GM18526 (cell line): ENCODE measurements around the gene NRIP3.

ENCODE experiments used
- POLR2A ChIP-seq: IDR thresholded peaks from 3 replicates; pipeline ENCODE4 v1.6.1; 2011; ENCODE audit not compliant: insufficient read length; ENCODE audit errors: extremely low read depth

NRIP3 gene

DNA sequence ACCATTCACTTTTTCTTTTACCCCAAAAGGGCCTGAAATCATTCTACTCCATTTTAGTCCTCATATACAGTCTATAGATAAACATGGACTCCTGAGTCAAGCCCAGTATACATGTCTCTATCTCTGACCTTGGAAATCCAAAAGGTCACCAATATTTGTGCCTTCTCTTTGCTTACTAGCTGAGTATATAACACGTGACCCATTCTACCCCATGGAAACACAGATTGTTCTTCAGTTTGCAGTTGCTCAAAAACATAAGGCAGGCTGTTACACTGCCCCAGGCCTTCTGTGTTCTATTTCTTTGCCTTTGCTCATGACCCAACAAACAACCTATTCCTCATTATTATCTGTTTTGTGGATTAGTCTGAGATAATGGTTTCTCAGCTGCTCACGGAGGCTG, 5.8 kb downstream of the NRIP3 start:
- no peak for TF ChIP-seq POLR2A

DNA sequence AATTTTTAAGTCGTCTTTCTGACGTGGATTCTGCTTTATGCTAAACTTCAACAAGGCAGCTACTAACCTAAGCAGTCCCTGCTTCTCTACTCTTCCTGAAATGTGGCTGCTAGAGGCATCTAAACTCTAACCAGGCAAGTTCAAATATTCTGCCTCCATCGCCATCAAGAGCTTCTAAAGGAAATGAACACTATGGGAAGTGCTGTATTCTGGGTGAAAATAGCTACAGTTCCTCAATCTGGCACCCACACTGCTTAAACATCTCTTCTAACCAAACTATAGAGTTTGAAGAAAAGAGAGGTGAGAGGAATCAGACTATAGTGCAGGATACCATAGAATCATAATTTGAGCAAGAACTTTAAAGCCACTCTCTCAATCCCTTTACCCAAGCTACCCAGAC, 6.3 kb downstream of the NRIP3 start:
- TF ChIP-seq POLR2A = no peak

DNA sequence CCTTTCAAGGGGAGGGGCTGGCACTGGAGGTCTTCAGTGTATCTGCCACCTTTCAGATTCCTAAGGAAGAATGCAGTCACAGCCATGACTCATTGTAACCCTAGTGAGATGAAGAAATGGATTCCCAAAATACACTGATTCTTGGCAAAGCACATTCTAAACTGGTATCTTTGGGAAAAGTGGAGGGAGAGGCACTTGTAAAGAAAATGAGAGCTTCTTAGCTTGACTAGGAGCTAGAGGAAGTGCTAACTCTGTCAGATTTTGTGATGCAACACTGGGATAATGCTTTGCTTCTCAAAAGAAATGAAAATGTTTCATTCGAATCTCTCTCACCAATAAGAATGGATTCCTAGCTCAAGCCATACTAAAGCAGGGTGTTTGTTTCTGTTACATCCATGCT, 14.3 kb downstream of the NRIP3 start:
- TF ChIP-seq POLR2A = no peak

DNA sequence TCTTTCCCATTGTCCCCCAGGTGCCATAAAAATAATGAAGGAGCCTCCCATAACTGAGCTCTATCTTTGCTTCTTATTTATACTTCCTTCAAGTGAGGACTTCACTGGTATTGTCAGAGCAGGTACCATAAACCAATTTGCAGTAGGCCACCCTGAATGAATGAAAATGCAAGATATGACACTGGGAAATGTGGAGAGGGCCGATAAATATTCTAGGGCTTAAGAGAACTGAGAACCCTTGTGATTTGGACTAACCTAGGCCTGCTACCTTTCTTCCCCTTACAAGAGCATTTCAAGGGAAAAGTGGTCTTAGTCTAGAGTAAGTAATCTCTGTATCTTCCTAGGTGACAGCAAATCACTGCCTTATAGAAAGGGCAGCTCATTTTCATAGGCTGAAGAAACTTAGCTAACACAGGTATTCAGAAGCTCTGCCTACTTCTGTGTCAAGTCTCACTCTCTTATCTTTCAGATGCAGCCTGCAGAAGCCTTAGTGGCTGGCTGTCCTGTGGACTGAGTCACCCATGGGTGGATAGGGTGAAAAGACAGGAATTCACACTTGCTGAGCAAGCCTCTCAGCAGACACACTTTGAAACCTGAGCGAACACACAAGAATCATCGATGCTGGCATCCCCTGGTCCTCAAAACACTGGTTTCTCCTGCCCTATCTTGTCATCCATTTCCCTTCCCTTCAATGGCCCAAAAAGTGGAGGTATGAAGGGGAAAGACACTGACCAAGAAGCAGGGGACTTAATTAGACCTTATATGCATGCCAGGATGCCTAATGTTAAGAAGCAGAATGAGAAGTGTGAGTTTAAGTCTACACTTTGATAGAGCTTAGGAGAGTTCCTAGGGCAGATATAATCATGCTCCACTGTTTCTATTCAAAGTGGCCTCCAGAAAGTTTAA, 15.2 kb downstream of the NRIP3 start:
- TF ChIP-seq POLR2A = no peak

DNA sequence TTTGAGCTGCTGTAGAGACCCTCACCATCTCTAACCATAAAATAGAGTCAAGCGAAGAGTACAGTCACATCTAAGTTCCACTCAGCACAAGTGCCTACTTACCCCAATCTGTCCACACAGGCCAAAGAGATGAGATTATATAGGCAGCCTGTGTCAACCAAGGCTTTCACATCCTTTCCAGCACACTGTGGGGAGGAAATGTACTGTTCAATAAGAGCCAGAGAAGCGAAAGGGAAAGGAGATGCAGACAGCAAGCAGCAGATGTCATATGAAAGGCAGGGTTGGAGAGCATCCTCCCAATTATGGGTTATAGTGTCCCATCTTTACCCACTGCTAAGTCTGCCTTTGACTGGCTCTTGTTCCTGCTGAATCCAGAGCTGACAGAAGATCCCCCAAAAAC, 16.4 kb downstream of the NRIP3 start:
- TF ChIP-seq POLR2A = no peak

DNA sequence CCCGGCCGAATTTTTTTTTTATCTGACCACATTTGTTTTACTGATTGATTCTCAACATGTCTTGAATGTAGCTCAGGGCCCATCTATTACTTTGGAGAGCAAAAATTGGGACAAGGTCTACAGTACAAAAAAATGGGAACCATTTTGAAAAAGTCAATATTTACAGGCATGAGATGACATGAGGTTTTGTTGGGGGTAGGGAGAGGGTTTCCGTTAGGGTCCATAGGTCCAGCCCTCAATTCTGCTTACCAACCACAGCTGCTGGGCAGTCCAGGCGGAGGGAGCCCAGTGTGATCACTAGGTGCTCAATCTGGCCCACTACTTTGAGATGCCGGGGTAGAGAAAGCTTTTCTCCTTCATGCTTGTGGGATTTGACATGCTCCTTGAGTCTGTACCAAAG, 18.3 kb downstream of the NRIP3 start:
- TF ChIP-seq POLR2A = no peak

DNA sequence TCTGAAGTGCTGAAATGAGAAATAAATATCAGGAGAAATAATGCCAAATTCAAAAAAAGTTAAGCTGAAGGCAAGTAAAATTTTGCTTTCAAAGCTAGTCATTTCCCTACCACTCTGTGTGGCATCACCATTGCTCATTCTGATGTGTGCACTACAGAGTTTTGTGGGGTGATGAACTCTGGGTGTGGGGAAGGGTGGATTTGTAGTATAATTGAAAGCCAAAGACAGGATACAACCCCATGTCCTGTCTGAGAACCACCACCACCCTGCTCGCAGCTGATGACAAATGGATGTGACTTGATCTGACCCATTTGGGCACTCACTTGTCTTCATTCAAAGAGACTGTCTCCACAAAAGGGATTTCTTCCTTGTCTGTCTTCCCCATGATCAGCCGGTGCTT, 20.2 kb downstream of the NRIP3 start:
- TF ChIP-seq POLR2A = no peak

DNA sequence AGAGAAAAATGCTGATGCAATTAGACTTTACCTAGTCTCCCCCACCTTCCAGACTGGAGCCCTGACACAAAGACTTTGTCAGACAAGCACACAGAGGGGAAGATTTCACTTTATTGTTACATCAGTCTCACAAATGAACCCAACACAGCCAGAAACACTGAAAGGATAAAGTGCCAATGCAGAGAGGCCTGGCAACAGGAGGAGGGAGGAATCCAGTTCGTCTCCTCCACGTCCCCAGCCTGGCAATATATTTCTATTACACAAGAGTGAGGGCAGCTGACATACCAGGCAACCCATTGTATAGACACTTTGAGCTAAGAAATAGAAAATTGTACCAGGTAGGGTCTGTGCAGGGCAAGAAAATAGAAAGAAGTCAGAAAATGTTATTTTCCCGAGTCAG, 23.3 kb downstream of the NRIP3 start:
- TF ChIP-seq POLR2A = no peak

DNA sequence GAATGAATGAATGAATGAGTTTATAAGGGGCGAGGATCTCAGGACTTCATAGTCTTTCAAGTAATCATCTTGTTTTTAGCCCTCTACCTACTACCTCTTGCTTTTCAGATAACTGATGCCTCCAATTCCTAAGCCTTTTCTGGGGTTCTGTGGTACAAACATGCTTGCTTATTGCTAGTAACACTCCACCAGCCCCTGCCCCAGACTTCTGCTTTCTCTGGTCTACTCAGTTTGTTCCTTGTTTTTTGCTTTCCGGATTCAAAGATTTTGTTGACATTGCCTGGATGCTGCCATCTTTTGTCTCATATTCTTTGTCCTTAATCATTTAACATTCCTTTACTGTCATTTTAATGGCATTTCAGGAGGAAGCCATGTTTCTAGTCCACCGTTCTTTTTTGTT, 30.7 kb downstream of the NRIP3 start:
- no peak for TF ChIP-seq POLR2A

DNA sequence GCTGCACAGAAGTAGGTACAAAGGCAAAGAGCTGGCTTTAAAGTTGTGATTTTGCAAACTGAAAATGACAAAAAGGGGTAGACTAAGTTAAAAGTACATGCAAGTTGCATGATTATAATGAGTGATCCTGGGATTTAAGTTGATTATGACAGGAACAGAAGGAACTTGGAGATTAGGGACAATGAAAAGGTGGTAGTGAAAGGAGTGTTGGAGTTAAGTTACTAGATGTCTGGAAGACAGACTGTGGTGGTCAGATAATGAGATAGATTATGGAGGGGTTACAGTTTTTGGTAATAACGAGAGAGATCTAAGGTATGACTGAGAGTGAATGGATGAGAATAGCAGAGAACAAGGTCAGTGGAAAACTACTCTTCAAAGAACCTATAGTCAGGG, 31.9 kb downstream of the NRIP3 start:
- TF ChIP-seq POLR2A = no peak

DNA sequence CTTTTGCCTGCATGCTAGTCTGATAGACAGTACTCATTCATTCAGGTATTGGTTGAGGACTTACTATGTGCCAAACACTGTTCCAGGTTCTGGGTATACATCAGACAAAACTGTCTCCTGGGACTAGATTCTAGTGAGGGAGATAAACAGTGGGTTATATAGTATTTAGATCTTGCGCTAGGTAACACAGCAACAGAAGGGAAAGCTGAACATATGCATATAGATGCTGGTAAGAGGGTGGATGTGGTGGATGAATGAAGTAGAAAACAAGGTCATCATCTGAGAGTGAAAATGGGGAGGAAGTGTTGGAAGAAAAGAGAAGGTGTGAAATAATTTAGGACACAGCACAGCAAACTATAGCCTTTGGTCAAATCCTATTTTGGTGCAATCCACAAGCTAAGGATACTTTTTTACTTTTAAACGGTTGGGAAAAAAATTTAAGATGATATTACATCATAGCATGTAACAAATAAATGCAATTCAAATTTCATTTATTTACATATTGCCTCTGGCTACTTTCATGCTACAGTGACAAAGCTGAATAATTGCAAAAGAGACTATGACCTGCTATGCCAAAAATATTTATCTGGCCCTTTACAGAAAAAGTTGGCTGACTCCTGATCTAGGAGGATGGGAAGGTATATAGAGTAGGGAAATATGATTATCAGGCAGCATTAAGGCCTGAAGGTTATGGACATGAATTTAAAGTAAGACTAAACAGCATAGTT, 32.4 kb downstream of the NRIP3 start:
- TF ChIP-seq POLR2A = no peak

DNA sequence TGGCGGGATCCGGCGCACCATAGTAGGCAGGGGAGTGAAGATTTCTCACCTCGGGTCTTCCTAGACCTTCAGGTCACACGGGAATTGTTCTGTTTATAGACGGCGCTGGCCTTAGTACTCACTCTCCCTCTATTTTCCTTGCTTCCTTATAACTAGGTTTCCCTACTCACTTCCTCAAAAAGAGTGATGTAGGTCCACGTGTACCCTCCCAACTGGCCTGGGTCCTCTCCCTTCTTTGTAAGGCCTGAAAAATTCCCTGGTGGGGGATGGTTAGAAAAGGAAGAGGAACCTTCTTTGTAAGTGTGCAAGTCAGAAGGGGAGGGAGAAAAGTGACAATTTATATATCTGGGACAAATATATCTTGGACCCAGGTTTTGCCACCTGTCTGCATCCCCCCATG, 36.6 kb downstream of the NRIP3 start:
- TF ChIP-seq POLR2A = no peak

DNA sequence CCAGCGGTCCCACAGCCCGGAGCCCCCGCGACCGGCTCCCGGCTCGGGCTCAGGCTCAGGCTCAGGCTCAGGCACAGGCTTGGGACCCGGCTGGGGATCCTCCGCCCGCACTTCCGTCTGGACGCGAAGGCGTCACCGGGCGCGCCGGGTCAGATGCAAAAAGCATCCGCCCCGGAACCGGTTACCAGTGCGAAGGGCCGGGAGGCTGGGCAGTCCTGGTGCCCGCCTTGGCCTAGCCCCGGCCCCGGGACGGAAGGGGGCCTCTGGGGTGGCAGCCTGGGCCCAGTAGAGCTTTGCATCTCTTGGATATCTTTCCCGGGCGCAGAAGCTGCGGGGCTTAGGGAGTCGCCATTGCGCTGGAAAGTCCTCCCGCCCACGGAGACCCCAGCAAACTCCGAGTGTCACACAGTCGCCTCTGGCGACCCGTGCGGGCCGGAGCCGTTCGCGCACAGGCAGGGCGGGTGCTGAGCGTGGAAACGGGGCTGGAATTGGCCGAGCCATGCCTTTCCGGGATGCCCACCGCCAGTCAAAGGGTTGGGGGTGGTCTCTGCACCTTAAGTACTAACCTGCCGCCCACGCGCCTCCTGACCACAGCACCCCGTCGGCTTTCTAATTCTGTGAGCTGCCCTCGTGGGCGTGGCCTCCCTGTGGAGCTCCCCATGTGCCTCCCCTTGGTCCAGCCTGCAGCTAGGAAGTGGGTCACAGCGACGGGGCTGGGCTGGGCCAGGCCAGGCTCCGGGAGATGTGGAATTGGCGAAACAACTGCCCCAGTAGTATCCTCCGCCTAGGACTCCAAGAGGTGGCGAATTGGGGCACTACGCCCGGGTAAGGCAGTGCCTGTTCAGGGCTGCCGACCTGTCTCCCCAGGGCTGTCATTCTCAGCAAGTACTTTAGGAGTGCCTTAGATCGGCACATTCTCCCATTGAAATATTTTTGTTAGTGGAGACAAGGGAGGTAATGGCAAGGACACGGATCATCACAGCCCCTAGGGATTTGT, 39.2 kb downstream of the NRIP3 start, which contains the start of gene TMEM9B:
Gene TMEM9B, minus strand, starts transcription at position 119 of the 997 bp plus-strand sequence. CDS start 129 bp downstream, outside the sequence.
- TF ChIP-seq POLR2A = peak; percentile 72

DNA sequence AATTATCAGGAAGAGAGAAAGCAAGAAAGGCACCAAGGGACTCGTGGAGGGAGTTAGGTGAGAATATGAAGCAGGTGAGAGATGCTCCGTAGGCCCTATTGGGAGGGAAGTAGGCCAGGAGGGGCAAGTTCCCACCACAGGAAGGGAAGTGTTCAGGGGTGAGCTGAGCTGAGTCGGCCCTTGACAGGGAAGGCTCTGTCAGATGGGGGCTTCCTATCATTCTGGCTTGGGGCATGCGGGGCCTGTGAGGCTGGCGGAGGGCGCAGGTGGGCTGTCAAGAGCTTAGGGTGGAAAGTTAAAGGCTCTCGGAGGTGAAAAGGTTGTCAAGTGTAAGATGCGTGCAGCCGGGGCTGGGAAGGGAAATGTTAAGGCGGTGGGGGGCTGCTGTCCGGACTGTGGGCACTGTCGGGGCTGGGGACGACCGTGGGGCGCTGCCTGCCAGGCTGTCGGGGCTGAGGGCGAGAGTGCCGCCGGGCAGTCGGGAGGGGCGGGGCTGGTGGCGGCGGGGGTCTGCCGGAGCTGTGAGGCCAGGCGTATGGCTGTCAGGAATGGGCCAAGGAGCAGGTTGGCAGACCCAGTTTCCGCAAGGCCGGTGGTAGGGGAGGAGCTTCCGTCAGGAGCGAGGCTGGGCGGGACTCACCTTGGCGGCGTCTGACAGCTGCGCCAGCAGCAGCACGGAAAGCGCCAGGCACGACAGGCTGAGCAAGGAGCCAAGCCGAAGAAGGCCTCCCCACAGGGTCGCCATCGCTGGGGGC, 40.1 kb downstream of the NRIP3 start:
- no peak for TF ChIP-seq POLR2A
